Endometrium (tissue), 2 donors: ENCODE measurements around the gene OR4D6.
"Not testable (repeated sequence)": the region's sequence is repeated elsewhere in the genome, so short reads cannot be mapped to it uniquely, and the experiment has no call there.

Source experiments
- FAIRE-seq: peaks from 2 replicates; lab custom pipeline; 2012; peaks lifted over from hg19 to GRCh38; lab: Jason Lieb, UNC
- donor health status: control.
- donor health status: control.

Gene OR4D6

GRCh38 chr11:59456661-59457060, at the start of gene OR4D6:
Gene OR4D6, plus strand, starts transcription at chr11:59456961. Its CDS starts 0 bp downstream, at chr11:59456961.
- FAIRE-seq = no peak

GRCh38 chr11:59413646-59414045, 43.1 kb upstream of the OR4D6 start:
- no peak for FAIRE-seq

GRCh38 chr11:59415111-59415510, 41.6 kb upstream of the OR4D6 start:
- no peak for FAIRE-seq

GRCh38 chr11:59416613-59417012, 40.1 kb upstream of the OR4D6 start:
- FAIRE-seq = no peak

GRCh38 chr11:59417023-59417422, 39.7 kb upstream of the OR4D6 start:
- no peak for FAIRE-seq

- no peak for FAIRE-seq
Measured at GRCh38 chr11:59418156-59418555, 38.6 kb upstream of the OR4D6 start.

- no peak for FAIRE-seq
Measured at GRCh38 chr11:59423835-59424234, 32.9 kb upstream of the OR4D6 start.

- no peak for FAIRE-seq
Measured at GRCh38 chr11:59425131-59425530, 31.6 kb upstream of the OR4D6 start.

GRCh38 chr11:59426361-59427067, 30.2 kb upstream of the OR4D6 start, which contains the start of gene OR5A2:
Gene OR5A2, minus strand, starts transcription at chr11:59426413. Its CDS starts 3,460 bp downstream, at chr11:59422953.
- no peak for FAIRE-seq

- FAIRE-seq = no peak
Measured at GRCh38 chr11:59427068-59427382, 29.7 kb upstream of the OR4D6 start.

GRCh38 chr11:59429924-59430516, 26.7 kb upstream of the OR4D6 start:
- FAIRE-seq = peak; percentile 61

GRCh38 chr11:59436169-59436568, 20.6 kb upstream of the OR4D6 start, which contains the start of gene OR5A1:
Gene OR5A1, plus strand, starts transcription at chr11:59436469. Its CDS starts 6,700 bp downstream, at chr11:59443169.
- no peak for FAIRE-seq

- FAIRE-seq = no peak
Measured at GRCh38 chr11:59437770-59438169, 19.0 kb upstream of the OR4D6 start.

- FAIRE-seq = not testable (repeated sequence)
Measured at GRCh38 chr11:59445624-59446023, 11.1 kb upstream of the OR4D6 start.

GRCh38 chr11:59448484-59448883, 8.3 kb upstream of the OR4D6 start:
- FAIRE-seq = no peak

- no peak for FAIRE-seq
Measured at GRCh38 chr11:59459916-59460315, 3.2 kb downstream of the OR4D6 start.

GRCh38 chr11:59463190-59463641, 6.5 kb downstream of the OR4D6 start:
- no peak for FAIRE-seq

GRCh38 chr11:59473015-59473414, 16.3 kb downstream of the OR4D6 start, which contains the start of gene OR4D10:
Gene OR4D10, plus strand, starts transcription at chr11:59473315. Its CDS starts 4,115 bp downstream, at chr11:59477430.
- no peak for FAIRE-seq

- FAIRE-seq = no peak
Measured at GRCh38 chr11:59475176-59475575, 18.4 kb downstream of the OR4D6 start.

- FAIRE-seq = no peak
Measured at GRCh38 chr11:59479906-59480305, 23.1 kb downstream of the OR4D6 start.

GRCh38 chr11:59480359-59480758, 23.6 kb downstream of the OR4D6 start:
- no peak for FAIRE-seq

- FAIRE-seq = no peak
Measured at GRCh38 chr11:59501931-59502330, 45.2 kb downstream of the OR4D6 start.

GRCh38 chr11:59503276-59503675, 46.5 kb downstream of the OR4D6 start, which contains the start of gene OR4D11:
Gene OR4D11, plus strand, starts transcription at chr11:59503576. Its CDS starts 0 bp downstream, at chr11:59503576.
- no peak for FAIRE-seq
